HCEC 1CT (cell line): Measurements from ENCODE around the gene LIN54.
"Not testable (repeated sequence)": the region's sequence is repeated elsewhere in the genome, so short reads cannot be mapped to it uniquely, and the experiment has no call there.

Experiments
- DNase-seq: peaks from one replicate; pipeline ENCODE4 v3.0.0-alpha.2; 2017

LIN54 gene

GRCh38 chr4:82934441-82934840, 76.2 kb downstream of the LIN54 start:
- no peak for DNase-seq

- no peak for DNase-seq
These were observed 79.5 kb downstream of the LIN54 start for GRCh38 chr4:82930848-82931755.

GRCh38 chr4:82921795-82922194, 88.8 kb downstream of the LIN54 start:
- no peak for DNase-seq

- DNase-seq, result no peak
These were observed 91.2 kb downstream of the LIN54 start for GRCh38 chr4:82919386-82919785.

- DNase-seq, result no peak
These were observed 92.5 kb downstream of the LIN54 start for GRCh38 chr4:82918091-82918490.

GRCh38 chr4:82913968-82914367, 96.7 kb downstream of the LIN54 start:
- not testable (repeated sequence) for DNase-seq

GRCh38 chr4:82913305-82913704, 97.3 kb downstream of the LIN54 start:
- DNase-seq, result no peak

- no peak for DNase-seq
These were observed 101.3 kb downstream of the LIN54 start for GRCh38 chr4:82909326-82909725.

- no peak for DNase-seq
These were observed 104.2 kb downstream of the LIN54 start for GRCh38 chr4:82906469-82906868.

- peak; percentile 48 for DNase-seq
These were observed 105.4 kb downstream of the LIN54 start for GRCh38 chr4:82905205-82905604.

- DNase-seq, result no peak
These were observed 106.9 kb downstream of the LIN54 start for GRCh38 chr4:82903737-82904136.

- DNase-seq, result no peak
These were observed 109.4 kb downstream of the LIN54 start for GRCh38 chr4:82901183-82901718.

- DNase-seq, result peak; percentile 95
These were observed 110.0 kb downstream of the LIN54 start, which contains the start of gene THAP9 for GRCh38 chr4:82900411-82901182. Gene THAP9, plus strand, starts transcription at chr4:82900735. Its CDS starts 68 bp downstream, at chr4:82900803.

GRCh38 chr4:82900066-82900410, 110.6 kb downstream of the LIN54 start:
- DNase-seq, result no peak

GRCh38 chr4:82899374-82900065, 111.1 kb downstream of the LIN54 start:
- no peak for DNase-seq

- DNase-seq, result peak; percentile 59
These were observed 112.0 kb downstream of the LIN54 start for GRCh38 chr4:82898322-82899243.

- no peak for DNase-seq
These were observed 113.9 kb downstream of the LIN54 start for GRCh38 chr4:82896755-82897154.

- no peak for DNase-seq
These were observed 116.7 kb downstream of the LIN54 start for GRCh38 chr4:82893942-82894341.

GRCh38 chr4:82892467-82892802, 118.2 kb downstream of the LIN54 start:
- DNase-seq, result no peak

GRCh38 chr4:82891707-82892466, 118.7 kb downstream of the LIN54 start:
- no peak for DNase-seq
